ENCODE results near the gene CFAP299.

DNA sequence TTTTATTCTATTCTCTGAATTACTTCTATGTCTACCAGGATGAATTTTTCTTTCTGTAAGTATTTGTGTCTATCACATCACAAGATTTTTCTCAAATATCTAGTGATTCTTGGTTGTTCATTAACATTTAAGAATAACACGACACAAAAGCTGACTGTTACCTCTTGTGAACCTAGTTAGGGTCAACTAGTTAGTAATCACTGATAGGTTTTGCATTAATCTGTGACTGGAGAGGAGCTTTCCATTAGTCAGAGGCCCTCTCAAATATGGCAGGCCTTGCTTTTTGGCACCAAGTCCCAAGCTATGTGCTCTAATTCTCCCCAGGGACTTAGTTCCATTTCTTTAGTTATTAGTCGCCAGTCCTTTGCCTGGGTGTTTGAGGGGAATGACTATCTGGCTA lies 259.2 kb downstream of the CFAP299 start:
- TF ChIP-seq, protein P1, sequence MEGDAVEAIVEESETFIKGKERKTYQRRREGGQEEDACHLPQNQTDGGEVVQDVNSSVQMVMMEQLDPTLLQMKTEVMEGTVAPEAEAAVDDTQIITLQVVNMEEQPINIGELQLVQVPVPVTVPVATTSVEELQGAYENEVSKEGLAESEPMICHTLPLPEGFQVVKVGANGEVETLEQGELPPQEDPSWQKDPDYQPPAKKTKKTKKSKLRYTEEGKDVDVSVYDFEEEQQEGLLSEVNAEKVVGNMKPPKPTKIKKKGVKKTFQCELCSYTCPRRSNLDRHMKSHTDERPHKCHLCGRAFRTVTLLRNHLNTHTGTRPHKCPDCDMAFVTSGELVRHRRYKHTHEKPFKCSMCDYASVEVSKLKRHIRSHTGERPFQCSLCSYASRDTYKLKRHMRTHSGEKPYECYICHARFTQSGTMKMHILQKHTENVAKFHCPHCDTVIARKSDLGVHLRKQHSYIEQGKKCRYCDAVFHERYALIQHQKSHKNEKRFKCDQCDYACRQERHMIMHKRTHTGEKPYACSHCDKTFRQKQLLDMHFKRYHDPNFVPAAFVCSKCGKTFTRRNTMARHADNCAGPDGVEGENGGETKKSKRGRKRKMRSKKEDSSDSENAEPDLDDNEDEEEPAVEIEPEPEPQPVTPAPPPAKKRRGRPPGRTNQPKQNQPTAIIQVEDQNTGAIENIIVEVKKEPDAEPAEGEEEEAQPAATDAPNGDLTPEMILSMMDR (IDR thresholded peaks at IDR 0.05; ENCODE audit: insufficient read depth, low read length, poor library complexity, severe bottlenecking): no peak
- no peak for TF ChIP-seq EZH2phosphoT487 (conservative IDR thresholded peaks at IDR 0.05; ENCODE audit: low read length)
